Endothelial cell of umbilical vein (primary cell): ENCODE data around the gene MYCBP2. TPM values are rescaled to one million over a fixed set of nuclear protein-coding genes. Genes with fewer than 3 reads are reported as not detected.
"Not testable (repeated sequence)": the region's sequence is repeated elsewhere in the genome, so short reads cannot be mapped to it uniquely, and the experiment has no call there.

Experiments
- BruUV-seq: library from RNA; stranded (reverse); fragments of 400-500 nt; replicated peaks from 2 replicates; lab custom pipeline; 2021; lab: Mats Ljungman, UMichigan
- CTCF ChIA-PET: fragments of 300-600, 350-600 bp; sonication (Branson Sonifier 250); formaldehyde crosslinking; loops from one replicate; lab custom pipeline; 2021; ENCODE audit warnings: antibody characterized with exemption, inconsistent platforms; lab: Charles Lee
- POLR2A ChIA-PET: fragments of 300-600, 350-600 bp; sonication (Branson Sonifier 250); formaldehyde crosslinking; loops from one replicate; lab custom pipeline; 2021; ENCODE audit warnings: antibody characterized with exemption, inconsistent platforms; lab: Charles Lee
- DNase-seq: peaks from one replicate; pipeline ENCODE4 v3.0.0-alpha.2; 2011; ENCODE audit warnings: low read depth, low spot score
- FAIRE-seq: peaks from 2 replicates; lab custom pipeline; 2011; peaks lifted over from hg19 to GRCh38; lab: Jason Lieb, UNC
- H2AFZ ChIP-seq: 2 replicates; pipeline ENCODE4 v1.6.0; 2012; ENCODE audit warnings: low read depth, low read length, control low read depth, inconsistent platforms
- H3K27ac ChIP-seq: 2 replicates; pipeline ENCODE4 v1.5.1; 2011; ENCODE audit warnings: low read depth, mild to moderate bottlenecking, control low read depth, low read length, moderate library complexity; ENCODE audit not compliant: insufficient read depth
- H3K27me3 ChIP-seq, 2 experiments: 2 replicates each; pipeline versions ENCODE4 v1.6.0 to v1.6.1; 2011; ENCODE audit warnings: low read length in 2 of 2, mixed read lengths in 1 of 2; ENCODE audit not compliant: control insufficient read depth in 2 of 2, insufficient read depth in 2 of 2
- H3K36me3 ChIP-seq, 2 experiments: 2 replicates in 1 of 2; 3 replicates in 1 of 2; pipeline ENCODE4 v1.5.1; 2011; ENCODE audit warnings: low read length in 2 of 2, mild to moderate bottlenecking in 1 of 2, moderate library complexity in 1 of 2; ENCODE audit not compliant: control insufficient read depth in 2 of 2, insufficient read depth in 2 of 2; ENCODE audit errors: extremely low read depth in 1 of 2
- H3K4me1 ChIP-seq: 3 replicates; pipeline ENCODE4 v1.5.1; 2011; ENCODE audit warnings: mild to moderate bottlenecking, low read length; ENCODE audit not compliant: control insufficient read depth, insufficient read depth; ENCODE audit errors: extremely low read depth
- H3K4me2 ChIP-seq: 2 replicates; pipeline ENCODE4 v1.6.1; 2011; ENCODE audit warnings: low read length, control low read depth, mixed read lengths; ENCODE audit not compliant: insufficient read depth
- H3K4me3 ChIP-seq, 3 experiments: fragments of 200-600 bp in 1 of 3; sonication (generic), shearing (Covaris generic) in 1 of 3; replicated peaks in 1 of 3; 2 replicates each; pipeline ENCODE4 v1.5.1; 2011 to 2016; ENCODE audit warnings: control low read depth in 3 of 3, low read length in 3 of 3, mild to moderate bottlenecking in 2 of 3, inconsistent platforms in 1 of 3, low read depth in 1 of 3, moderate library complexity in 1 of 3; ENCODE audit not compliant: insufficient read depth in 1 of 3
- H3K79me2 ChIP-seq: 2 replicates; pipeline ENCODE4 v1.6.0; 2012; ENCODE audit warnings: low read length, inconsistent platforms; ENCODE audit not compliant: control insufficient read depth, insufficient read depth
- H3K9ac ChIP-seq: replicated peaks from 2 replicates; pipeline ENCODE3; 2011; ENCODE audit warnings: low read length, control low read depth; ENCODE audit not compliant: insufficient read depth; ENCODE audit errors: extremely low read depth
- H3K9me1 ChIP-seq: replicated peaks from 3 replicates; pipeline ENCODE4 v1.6.0; 2011; ENCODE audit warnings: mild to moderate bottlenecking, low read length; ENCODE audit not compliant: control insufficient read depth, insufficient read depth; ENCODE audit errors: extremely low read depth
- H3K9me3 ChIP-seq: replicated peaks from 2 replicates; pipeline ENCODE4 v1.5.1; 2012; ENCODE audit warnings: low read length, inconsistent platforms; ENCODE audit not compliant: control insufficient read depth, insufficient read depth
- H4K20me1 ChIP-seq: replicated peaks from 2 replicates; pipeline ENCODE3; 2011; ENCODE audit warnings: mild to moderate bottlenecking, low read length; ENCODE audit not compliant: control insufficient read depth, insufficient read depth; ENCODE audit errors: extremely low read depth
- CTCF ChIP-seq, 2 donors: IDR thresholded peaks; 1 replicate in 1 of 2; 2 replicates in 1 of 2; pipeline ENCODE4 v1.5.1; 2011; ENCODE audit warnings: low read length in 2 of 2, mild to moderate bottlenecking in 2 of 2, moderate library complexity in 2 of 2, control low read depth in 1 of 2, inconsistent platforms in 1 of 2, low read depth in 1 of 2; ENCODE audit not compliant: insufficient read depth in 1 of 2; ENCODE audit errors: extremely low read depth in 1 of 2
- EZH2 ChIP-seq: IDR thresholded peaks from 2 replicates; pipeline ENCODE4 v1.6.1; 2012; ENCODE audit warnings: borderline replicate concordance, low read depth, mild to moderate bottlenecking, moderate library complexity, low read length, inconsistent platforms; ENCODE audit not compliant: severe bottlenecking
- FOS ChIP-seq: IDR thresholded peaks from 2 replicates; pipeline ENCODE4 v1.6.1; 2011; ENCODE audit warnings: mild to moderate bottlenecking, low read length, moderate library complexity, borderline replicate concordance; ENCODE audit not compliant: insufficient read depth
- GATA2 ChIP-seq: IDR thresholded peaks from 2 replicates; pipeline ENCODE4 v1.7.0; 2011; ENCODE audit warnings: low read depth, mild to moderate bottlenecking, moderate library complexity, mixed read lengths, low read length; ENCODE audit not compliant: insufficient read length, insufficient read depth
- JUN ChIP-seq: IDR thresholded peaks from 2 replicates; pipeline ENCODE4 v1.6.1; 2011; ENCODE audit warnings: borderline replicate concordance, low read depth; ENCODE audit not compliant: insufficient read length, insufficient read depth
- MAX ChIP-seq: IDR thresholded peaks from 2 replicates; pipeline ENCODE4 v1.6.1; 2011; ENCODE audit not compliant: insufficient read depth, insufficient read length
- MYC ChIP-seq: IDR thresholded peaks from one replicate; pipeline ENCODE4 v1.6.1; 2011; ENCODE audit warnings: mild to moderate bottlenecking, low read depth, low read length
- dilution Hi-C: fragments of 300-500 bp; cut with MboI; formaldehyde crosslinking; loops from one replicate; pipeline ENCODE4 v1.15.0; 2019; ENCODE audit warnings: low sequenced_read_pairs; ENCODE audit not compliant: extremely low pct_ligation_motif_present
- intact Hi-C: fragments of 100-400 bp; cut with micrococcal nuclease; formaldehyde crosslinking; loops from one replicate; pipeline ENCODE4 v1.10.0; 2022
- polyA plus RNA-seq, 4 experiments: library from polyadenylated mRNA; depleted of rRNA in 3 of 4; stranded (reverse) in 3 of 4; unstranded in 1 of 4; fragments of >200 nt; gene quantifications; 2 replicates each; pipeline versions ENCODE4 v1.2.1 to v1.2.3, GENCODE V29; 2011 to 2012; ENCODE audit warnings: missing spikeins in 1 of 4
- total RNA-seq: library from RNA; stranded (reverse); gene quantifications from 2 replicates; pipeline ENCODE4 v1.2.3, GENCODE V29; 2021

The MYCBP2 gene
- total and polyA plus RNA-seq, 2 donors (not counting 3 experiments of a cell fraction or from before 2014, with no cell fraction given) = 30.5 to 89.8 TPM

- BruUV-seq = no TSS peak
- FAIRE-seq (no peak), DNase-seq (no peak)
- H3K27me3 ChIP-seq = no peaks in the 10 kb centered on the region
- no peak overlapping the region for H3K4me3 ChIP-seq
- H3K4me1 ChIP-seq = no peaks in the 10 kb centered on the region
- no peaks in the 10 kb centered on the region for H3K79me2 ChIP-seq
- intact Hi-C loops (no loop called here), dilution Hi-C loops (no loop called here)
- CTCF ChIA-PET = no interaction called here
- H3K36me3 ChIP-seq = peaks cover 0 to 5% of the 10 kb centered on the region in 2 experiments
- H3K9me1 ChIP-seq = no peaks in the 10 kb centered on the region
- no peak overlapping the region for H3K27ac ChIP-seq
- no peaks in the 10 kb centered on the region for H4K20me1 ChIP-seq
- H2AFZ ChIP-seq = no peak overlapping the region
- H3K9ac ChIP-seq = no peak overlapping the region
- H3K4me2 ChIP-seq = no peak overlapping the region
- POLR2A ChIA-PET = no interaction called here
- no peaks in the 10 kb centered on the region for H3K9me3 ChIP-seq
- TF ChIP-seq GATA2 = no peak
- TF ChIP-seq EZH2 = no peak
- no peak for TF ChIP-seq JUN
- TF ChIP-seq FOS = no peak
- TF ChIP-seq MYC = no peak
- TF ChIP-seq CTCF (IDR thresholded peaks at IDR 0.05; ENCODE audit: extremely low read depth in 1 of 2, insufficient read depth in 1 of 2, low read depth in 1 of 2, low read length in 2 of 2) = no peak
- TF ChIP-seq MAX = no peak
Observed at GRCh38 chr13:77289851-77290250, 37.0 kb downstream of the MYCBP2 start.

- H3K9ac ChIP-seq, H3K4me1 ChIP-seq, intact Hi-C loops, H2AFZ ChIP-seq, H3K4me2 ChIP-seq, FAIRE-seq, H3K27ac ChIP-seq, H3K79me2 ChIP-seq, H3K4me3 ChIP-seq, H3K9me3 ChIP-seq, DNase-seq, H4K20me1 ChIP-seq, H3K36me3 ChIP-seq, POLR2A ChIA-PET, H3K9me1 ChIP-seq, BruUV-seq, H3K27me3 ChIP-seq, dilution Hi-C loops: not testable (repeated sequence)
- CTCF ChIA-PET = interaction anchor here (1.6 kb wide), 1 partner anchor 11 kb away, joined by 3 read pairs; no protein-coding TSS in a partner anchor
Observed at GRCh38 chr13:77285632-77286031, 41.3 kb downstream of the MYCBP2 start.
